Activated naive CD8-positive, alpha-beta T cell treated with anti-CD3 and anti-CD28 coated beads, Interleukin-2, amount 10 ng/mL, durations not matched to agents 7 days and 5 days (primary cell): Measurements from ENCODE around the gene CLCN6. TPM values are rescaled to one million over a fixed set of nuclear protein-coding genes. Genes with fewer than 3 reads are reported as not detected.
A peak's percentile ranks its signal among the peaks of the same experiment; 100 is the strongest.

Source experiments
- ATAC-seq: fragments of 150-1000 bp; cut with Tn5 transposase; one replicate; pipeline ENCODE4 v1.10.0; 2021; ENCODE audit warnings: low read depth, moderate library complexity
- POLR2A ChIA-PET: fragments of 350-600 bp; sonication (Branson Sonifier 250); formaldehyde crosslinking; loops from one replicate; lab custom pipeline; 2021; ENCODE audit warnings: antibody characterized with exemption; lab: Charles Lee
- DNase-seq: peaks from one replicate; pipeline ENCODE4 v3.0.0; 2021
- H3K27ac Mint-ChIP-seq: one replicate; pipeline ENCODE4 v1.8.0; 2022; ENCODE audit warnings: mild to moderate bottlenecking, mixed read lengths
- H3K27me3 Mint-ChIP-seq: one replicate; pipeline ENCODE4 v1.8.0; 2022; ENCODE audit warnings: mild to moderate bottlenecking, moderate library complexity, mixed read lengths
- H3K36me3 Mint-ChIP-seq: one replicate; pipeline ENCODE4 v1.8.0; 2021; ENCODE audit warnings: mild to moderate bottlenecking, mixed read lengths
- H3K4me1 Mint-ChIP-seq: one replicate; pipeline ENCODE4 v1.8.0; 2021; ENCODE audit warnings: mixed read lengths
- H3K4me3 Mint-ChIP-seq: one replicate; pipeline ENCODE4 v1.8.0; 2022; ENCODE audit warnings: mild to moderate bottlenecking, moderate library complexity, mixed read lengths
- H3K9me3 Mint-ChIP-seq: one replicate; pipeline ENCODE4 v1.8.0; 2021; ENCODE audit warnings: mixed read lengths
- total RNA-seq, 2 experiments: library from RNA; stranded (reverse); gene quantifications; one replicate each; pipeline ENCODE4 v1.2.3, GENCODE V29; 2021

The CLCN6 gene
- total RNA-seq, 2 experiments from 2014 or later = 21.9 to 25.5 TPM

DNA sequence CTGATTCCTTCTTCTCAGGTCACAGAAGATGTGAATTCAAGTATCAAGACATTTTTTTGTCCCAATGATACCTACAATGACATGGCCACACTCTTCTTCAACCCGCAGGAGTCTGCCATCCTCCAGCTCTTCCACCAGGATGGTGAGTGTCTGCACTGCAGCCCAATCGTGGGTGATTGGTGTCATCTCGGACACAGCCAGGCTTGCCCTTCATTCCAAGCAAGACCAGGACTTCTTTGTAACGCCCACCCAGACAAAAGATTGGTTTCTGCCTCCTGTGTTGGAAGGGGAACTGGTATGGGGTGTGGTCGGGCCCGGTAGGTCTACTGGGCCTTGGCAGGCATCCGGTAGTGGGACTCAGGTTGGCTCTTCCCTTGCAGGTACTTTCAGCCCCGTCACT is 27.5 kb downstream of the CLCN6 start:
- H3K9me3 Mint-ChIP-seq = no peaks in the 10 kb centered on the region

GRCh38 chr1:11833900-11834299 is 27.9 kb downstream of the CLCN6 start:
- Mint-ChIP-seq H3K4me1 (peaks cover 5% of the 10 kb centered on the region), H3K4me3 (no peak overlapping the region), H3K36me3 (peaks cover 10% of the 10 kb centered on the region), H3K27ac (no peak overlapping the region), H3K27me3 (no peaks in the 10 kb centered on the region), H3K9me3 (no peaks in the 10 kb centered on the region)
- POLR2A ChIA-PET = no interaction called here
- ATAC-seq (no peak), DNase-seq (no peak)

More for the DNA sequence above, 27.5 kb downstream of the CLCN6 start:
- Mint-ChIP-seq H3K4me1 (peaks cover under 1% of the 10 kb centered on the region), H3K4me3 (no peak overlapping the region), H3K36me3 (peaks cover 6% of the 10 kb centered on the region), H3K27me3 (no peaks in the 10 kb centered on the region), H3K27ac (no peak overlapping the region)
- no peak for DNase-seq
- POLR2A ChIA-PET = no interaction called here
- no peak for ATAC-seq

- no peaks in the 10 kb centered on the region for H3K27me3 Mint-ChIP-seq
- DNase-seq = no peak
- ATAC-seq = no peak
- H3K4me3 Mint-ChIP-seq = no peak overlapping the region
- POLR2A ChIA-PET = interaction anchor here (7.3 kb wide), 1 partner anchor 73 kb away, joined by 84 read pairs; no protein-coding TSS in a partner anchor
- H3K27ac Mint-ChIP-seq = no peak overlapping the region
- peaks cover 10% of the 10 kb centered on the region for H3K36me3 Mint-ChIP-seq
- no peaks in the 10 kb centered on the region for H3K9me3 Mint-ChIP-seq
- peaks cover 7% of the 10 kb centered on the region for H3K4me1 Mint-ChIP-seq
Measured at GRCh38 chr1:11835441-11836225, 29.6 kb downstream of the CLCN6 start.

GRCh38 chr1:11836955-11837766 is 31.2 kb downstream of the CLCN6 start:
- DNase-seq (no peak), ATAC-seq (no peak)
- Mint-ChIP-seq H3K27ac (no peak overlapping the region), H3K9me3 (no peaks in the 10 kb centered on the region), H3K4me3 (no peak overlapping the region), H3K4me1 (peaks cover 7% of the 10 kb centered on the region), H3K27me3 (no peaks in the 10 kb centered on the region), H3K36me3 (peaks cover 10% of the 10 kb centered on the region)
- POLR2A ChIA-PET = interaction anchor here (7.3 kb wide), 1 partner anchor 72 kb away, joined by 84 read pairs; no protein-coding TSS in a partner anchor

- Mint-ChIP-seq H3K9me3 (no peaks in the 10 kb centered on the region), H3K27me3 (no peaks in the 10 kb centered on the region), H3K4me1 (peaks cover 8% of the 10 kb centered on the region), H3K4me3 (no peak overlapping the region), H3K36me3 (peaks cover 10% of the 10 kb centered on the region), H3K27ac (peak overlapping the region; percentile 32)
- DNase-seq = no peak
- POLR2A ChIA-PET = interaction anchor here (7.3 kb wide), 1 partner anchor 71 kb away, joined by 84 read pairs; no protein-coding TSS in a partner anchor
- no peak for ATAC-seq
Measured at GRCh38 chr1:11837767-11838348, 31.9 kb downstream of the CLCN6 start.

DNA sequence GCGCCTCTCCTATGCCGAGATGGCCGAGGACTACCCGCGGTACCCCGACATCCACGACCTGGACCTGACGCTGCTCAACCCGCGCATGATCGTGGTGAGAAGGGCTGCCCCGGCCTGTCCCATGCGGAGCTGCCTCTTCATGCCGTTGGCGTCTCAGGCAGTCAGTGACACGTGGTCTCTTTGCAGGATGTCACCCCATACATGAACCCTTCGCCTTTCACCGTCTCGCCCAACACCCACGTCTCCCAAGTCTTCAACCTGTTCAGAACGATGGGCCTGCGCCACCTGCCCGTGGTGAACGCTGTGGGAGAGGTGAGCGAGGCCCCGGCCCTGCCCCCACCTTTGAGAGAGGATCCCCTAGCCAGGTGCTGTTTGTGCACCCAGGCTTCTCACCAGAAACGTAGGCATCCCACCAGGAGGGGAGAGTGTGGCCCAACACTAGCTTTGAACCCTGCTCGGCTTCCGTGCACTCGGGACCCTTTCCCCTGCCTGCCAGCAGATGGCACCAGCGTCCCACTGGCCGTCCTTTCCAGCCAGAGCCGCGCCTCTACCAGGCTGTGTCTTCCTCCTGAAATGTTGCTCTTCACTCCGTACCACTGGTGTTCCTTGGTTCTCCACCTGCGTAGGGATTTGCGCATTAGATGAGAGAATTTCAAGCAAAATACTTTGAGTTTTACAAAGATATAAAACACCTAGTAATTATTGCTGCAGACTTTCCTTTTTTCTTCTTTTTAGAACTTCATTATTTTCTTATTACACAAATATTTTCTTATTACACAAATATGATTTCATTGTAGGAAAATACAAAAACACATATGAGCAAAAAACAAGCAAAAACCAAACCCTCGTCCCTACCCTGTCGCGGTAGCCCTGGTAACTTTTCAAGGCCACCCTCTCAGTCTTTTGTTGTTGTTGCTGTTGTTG is 32.6 kb downstream of the CLCN6 start:
- no peaks in the 10 kb centered on the region for H3K27me3 Mint-ChIP-seq
- no peaks in the 10 kb centered on the region for H3K9me3 Mint-ChIP-seq
- POLR2A ChIA-PET = interaction anchor here (7.3 kb wide), 1 partner anchor 70 kb away, joined by 84 read pairs; no protein-coding TSS in a partner anchor
- H3K36me3 Mint-ChIP-seq = peaks cover 11% of the 10 kb centered on the region
- DNase-seq (peak; percentile 82), ATAC-seq (peak; percentile 95)
- H3K4me1 Mint-ChIP-seq = peaks cover 8% of the 10 kb centered on the region
- no peak overlapping the region for H3K4me3 Mint-ChIP-seq
- no peak overlapping the region for H3K27ac Mint-ChIP-seq

DNA sequence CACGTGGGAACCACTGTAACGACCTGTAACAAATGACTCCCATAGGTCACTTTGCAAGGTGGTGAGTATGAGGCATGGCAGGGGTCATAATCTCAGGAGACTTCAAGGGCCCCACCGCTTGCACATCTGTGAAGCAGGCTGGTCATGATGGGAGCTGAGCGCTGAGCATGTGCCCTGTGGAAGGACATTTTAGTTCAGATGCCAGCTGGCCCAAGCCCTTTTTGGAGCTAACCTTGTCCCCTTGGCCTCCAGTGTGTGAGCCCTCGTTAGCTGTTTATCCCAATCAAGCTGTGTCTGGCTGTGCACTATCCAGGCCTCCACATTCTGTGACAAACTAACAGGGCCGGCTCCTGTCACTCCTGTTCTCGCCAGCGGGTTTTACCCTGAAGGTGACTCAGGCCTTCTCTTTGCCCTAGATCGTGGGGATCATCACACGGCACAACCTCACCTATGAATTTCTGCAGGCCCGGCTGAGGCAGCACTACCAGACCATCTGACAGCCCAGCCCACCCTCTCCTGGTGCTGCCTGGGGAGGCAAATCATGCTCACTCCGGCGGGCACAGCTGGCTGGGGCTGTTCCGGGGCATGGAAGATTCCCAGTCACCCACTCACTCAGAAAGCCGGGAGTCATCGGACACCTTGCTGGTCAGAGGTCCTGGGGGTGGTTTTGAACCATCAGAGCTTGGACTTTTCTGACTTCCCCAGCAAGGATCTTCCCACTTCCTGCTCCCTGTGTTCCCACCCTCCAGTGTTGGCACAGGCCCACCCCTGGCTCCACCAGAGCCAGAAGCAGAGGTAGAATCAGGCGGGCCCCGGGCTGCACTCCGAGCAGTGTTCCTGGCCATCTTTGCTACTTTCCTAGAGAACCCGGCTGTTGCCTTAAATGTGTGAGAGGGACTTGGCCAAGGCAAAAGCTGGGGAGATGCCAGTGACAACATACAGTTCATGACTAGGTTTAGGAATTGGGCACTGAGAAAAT is 34.0 kb downstream of the CLCN6 start:
- H3K9me3 Mint-ChIP-seq = no peaks in the 10 kb centered on the region
- no peak overlapping the region for H3K4me3 Mint-ChIP-seq
- POLR2A ChIA-PET = interaction anchor here (7.3 kb wide), 1 partner anchor 69 kb away, joined by 84 read pairs; no protein-coding TSS in a partner anchor
- H3K4me1 Mint-ChIP-seq = peaks cover 8% of the 10 kb centered on the region
- no peaks in the 10 kb centered on the region for H3K27me3 Mint-ChIP-seq
- H3K27ac Mint-ChIP-seq = no peak overlapping the region
- no peak for DNase-seq
- H3K36me3 Mint-ChIP-seq = peaks cover 14% of the 10 kb centered on the region
- no peak for ATAC-seq

GRCh38 chr1:11841245-11842153 is 35.5 kb downstream of the CLCN6 start:
- Mint-ChIP-seq H3K4me1 (peaks cover 8% of the 10 kb centered on the region), H3K4me3 (no peak overlapping the region), H3K9me3 (no peaks in the 10 kb centered on the region), H3K27me3 (no peaks in the 10 kb centered on the region), H3K36me3 (peaks cover 18% of the 10 kb centered on the region), H3K27ac (no peak overlapping the region)
- POLR2A ChIA-PET = interaction anchor here (0.6 to 7.3 kb wide), 2 partner anchors 28 to 67 kb away, joined by 3 to 84 read pairs; no protein-coding TSS in a partner anchor
- ATAC-seq (no peak), DNase-seq (no peak)

GRCh38 chr1:11842154-11843041 is 36.4 kb downstream of the CLCN6 start:
- POLR2A ChIA-PET = interaction anchor here (7.3 kb wide), 1 partner anchor 66 kb away, joined by 84 read pairs; no protein-coding TSS in a partner anchor
- H3K27ac Mint-ChIP-seq = no peak overlapping the region
- DNase-seq (no peak), ATAC-seq (no peak)
- peaks cover 8% of the 10 kb centered on the region for H3K4me1 Mint-ChIP-seq
- no peak overlapping the region for H3K4me3 Mint-ChIP-seq
- no peaks in the 10 kb centered on the region for H3K9me3 Mint-ChIP-seq
- H3K27me3 Mint-ChIP-seq = no peaks in the 10 kb centered on the region
- H3K36me3 Mint-ChIP-seq = peaks cover 18% of the 10 kb centered on the region

GRCh38 chr1:11845641-11846335 is 39.8 kb downstream of the CLCN6 start:
- DNase-seq (no peak), ATAC-seq (no peak)
- H3K9me3 Mint-ChIP-seq = no peaks in the 10 kb centered on the region
- H3K4me3 Mint-ChIP-seq = no peak overlapping the region
- H3K27ac Mint-ChIP-seq = no peak overlapping the region
- H3K27me3 Mint-ChIP-seq = peaks cover 2% of the 10 kb centered on the region
- POLR2A ChIA-PET = no interaction called here
- H3K36me3 Mint-ChIP-seq = peaks cover 13% of the 10 kb centered on the region
- H3K4me1 Mint-ChIP-seq = peaks cover 2% of the 10 kb centered on the region
